HCT116 (cell line): ENCODE data around the gene FAM136A.

Experiments used
- CEBPB ChIP-seq: IDR thresholded peaks from 2 replicates; pipeline ENCODE4 v1.6.1; 2012; ENCODE audit warnings: low read depth
- SIN3A ChIP-seq: IDR thresholded peaks from 2 replicates; pipeline ENCODE4 v1.6.1; 2012; ENCODE audit warnings: low read depth
- TF ChIP-seq, protein P1 (sequence below), 3 experiments: fragments of 200-600 bp in 1 of 3; sonication (generic) in 1 of 3; IDR thresholded peaks in 2 of 3; conservative IDR thresholded peaks in 1 of 3; 2 replicates each; pipeline ENCODE4 v1.5.1; 2012 to 2017; ENCODE audit warnings: low read depth in 2 of 3, low read length in 2 of 3, antibody characterized with exemption in 1 of 3, borderline replicate concordance in 1 of 3, control low read depth in 1 of 3, mild to moderate bottlenecking in 1 of 3, mixed read lengths in 1 of 3, mixed run types in 1 of 3, moderate library complexity in 1 of 3; ENCODE audit not compliant: insufficient read depth in 1 of 3

- TF ChIP-seq, protein P1, sequence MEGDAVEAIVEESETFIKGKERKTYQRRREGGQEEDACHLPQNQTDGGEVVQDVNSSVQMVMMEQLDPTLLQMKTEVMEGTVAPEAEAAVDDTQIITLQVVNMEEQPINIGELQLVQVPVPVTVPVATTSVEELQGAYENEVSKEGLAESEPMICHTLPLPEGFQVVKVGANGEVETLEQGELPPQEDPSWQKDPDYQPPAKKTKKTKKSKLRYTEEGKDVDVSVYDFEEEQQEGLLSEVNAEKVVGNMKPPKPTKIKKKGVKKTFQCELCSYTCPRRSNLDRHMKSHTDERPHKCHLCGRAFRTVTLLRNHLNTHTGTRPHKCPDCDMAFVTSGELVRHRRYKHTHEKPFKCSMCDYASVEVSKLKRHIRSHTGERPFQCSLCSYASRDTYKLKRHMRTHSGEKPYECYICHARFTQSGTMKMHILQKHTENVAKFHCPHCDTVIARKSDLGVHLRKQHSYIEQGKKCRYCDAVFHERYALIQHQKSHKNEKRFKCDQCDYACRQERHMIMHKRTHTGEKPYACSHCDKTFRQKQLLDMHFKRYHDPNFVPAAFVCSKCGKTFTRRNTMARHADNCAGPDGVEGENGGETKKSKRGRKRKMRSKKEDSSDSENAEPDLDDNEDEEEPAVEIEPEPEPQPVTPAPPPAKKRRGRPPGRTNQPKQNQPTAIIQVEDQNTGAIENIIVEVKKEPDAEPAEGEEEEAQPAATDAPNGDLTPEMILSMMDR (IDR thresholded peaks at IDR 0.05 in 2 of 3, conservative IDR thresholded peaks at IDR 0.05 in 1 of 3; ENCODE audit: borderline replicate concordance in 1 of 3, insufficient read depth in 1 of 3, low read depth in 2 of 3, low read length in 2 of 3), result no peak
- TF ChIP-seq CEBPB, result no peak
- no peak for TF ChIP-seq SIN3A
Measured at GRCh38 chr2:70331012-70331411, 29.1 kb upstream of the FAM136A start.
